GM19324 (cell line): ENCODE results near the gene FIS1.
"Not testable (repeated sequence)": the region's sequence is repeated elsewhere in the genome, so short reads cannot be mapped to it uniquely, and the experiment has no call there.

ENCODE experiments used
- ATAC-seq: cut with Tn5 transposase; IDR thresholded peaks from one replicate; pipeline ENCODE4 v1.9.1; 2021; ENCODE audit warnings: mild to moderate bottlenecking, moderate library complexity; ENCODE audit not compliant: unreplicated experiment, low FRiP score

FIS1 gene

DNA sequence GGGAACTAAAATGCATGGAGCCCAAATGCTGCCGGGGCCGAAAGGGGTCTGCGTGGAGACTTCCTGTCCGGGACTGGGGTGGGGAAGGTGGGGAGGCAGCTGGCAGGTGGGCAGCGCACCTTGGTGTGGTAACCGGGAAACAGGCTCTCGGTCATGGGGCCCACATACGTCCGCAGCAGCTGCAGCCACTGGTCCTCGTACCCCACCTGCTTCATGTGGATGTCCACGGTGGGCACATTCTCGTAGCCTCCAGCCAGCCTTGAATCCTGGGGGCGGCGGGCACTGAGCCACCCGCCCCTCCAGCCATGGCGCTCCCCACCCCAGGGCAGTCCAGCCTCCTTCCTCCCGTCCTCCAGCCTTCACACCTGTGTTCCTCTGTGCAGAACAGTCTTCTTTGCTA lies 37.4 kb downstream of the FIS1 start:
- ATAC-seq = no peak

DNA sequence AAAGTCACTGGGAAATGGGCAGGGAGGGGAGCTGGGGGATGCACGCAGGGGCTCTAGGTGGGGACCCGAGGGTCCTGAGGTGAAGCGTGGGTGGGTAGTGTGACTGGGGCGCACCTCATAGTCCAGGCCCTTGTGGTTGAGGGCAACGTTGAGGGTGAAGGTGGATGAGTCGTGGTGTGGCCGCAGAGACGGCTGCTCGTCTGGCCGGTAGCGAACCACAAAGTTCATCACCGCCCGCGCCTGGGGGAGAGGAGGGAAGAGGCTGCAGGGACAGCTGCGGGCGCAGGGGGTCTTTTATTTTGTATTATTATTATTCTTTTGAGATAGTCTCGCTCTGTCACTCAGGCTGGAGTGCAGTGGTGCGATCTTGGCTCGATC lies 38.2 kb downstream of the FIS1 start:
- ATAC-seq = no peak

DNA sequence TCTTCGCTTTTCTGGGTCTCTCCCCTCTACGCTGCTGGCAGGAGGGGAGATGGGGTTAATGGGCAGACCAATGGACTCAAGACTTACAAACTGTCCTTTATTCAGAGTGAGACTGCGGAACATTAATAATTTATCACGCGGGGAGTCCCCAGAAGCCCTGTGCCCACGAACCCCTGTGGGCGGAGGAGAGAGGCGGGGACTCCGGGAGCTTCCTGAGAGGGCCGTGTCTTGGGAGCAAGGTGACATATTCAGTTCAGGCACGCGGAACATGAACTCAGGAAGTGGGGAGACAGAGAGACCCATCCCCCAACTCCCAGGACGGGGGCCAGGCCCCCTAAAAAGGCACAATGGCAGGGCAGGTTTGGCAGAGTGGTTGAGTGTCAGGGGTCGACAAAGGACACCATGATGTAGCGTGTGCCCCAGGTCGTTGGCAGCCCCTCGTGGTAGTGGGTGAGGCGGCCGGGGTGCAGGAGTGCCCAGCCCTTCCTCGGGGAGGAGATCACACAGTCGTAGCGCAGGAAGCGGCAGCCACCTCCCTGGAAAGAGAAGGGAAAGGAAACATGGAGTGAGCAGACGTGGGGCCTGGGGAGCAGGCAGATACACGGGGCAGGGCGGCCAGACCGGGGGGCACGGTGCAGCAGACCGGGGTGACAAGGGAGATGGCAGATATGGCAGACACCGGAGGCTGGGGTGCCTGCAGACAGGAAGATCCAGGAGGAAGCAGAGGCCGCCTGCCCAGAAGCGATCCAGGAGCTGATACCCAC lies 38.8 kb downstream of the FIS1 start:
- no peak for ATAC-seq

DNA sequence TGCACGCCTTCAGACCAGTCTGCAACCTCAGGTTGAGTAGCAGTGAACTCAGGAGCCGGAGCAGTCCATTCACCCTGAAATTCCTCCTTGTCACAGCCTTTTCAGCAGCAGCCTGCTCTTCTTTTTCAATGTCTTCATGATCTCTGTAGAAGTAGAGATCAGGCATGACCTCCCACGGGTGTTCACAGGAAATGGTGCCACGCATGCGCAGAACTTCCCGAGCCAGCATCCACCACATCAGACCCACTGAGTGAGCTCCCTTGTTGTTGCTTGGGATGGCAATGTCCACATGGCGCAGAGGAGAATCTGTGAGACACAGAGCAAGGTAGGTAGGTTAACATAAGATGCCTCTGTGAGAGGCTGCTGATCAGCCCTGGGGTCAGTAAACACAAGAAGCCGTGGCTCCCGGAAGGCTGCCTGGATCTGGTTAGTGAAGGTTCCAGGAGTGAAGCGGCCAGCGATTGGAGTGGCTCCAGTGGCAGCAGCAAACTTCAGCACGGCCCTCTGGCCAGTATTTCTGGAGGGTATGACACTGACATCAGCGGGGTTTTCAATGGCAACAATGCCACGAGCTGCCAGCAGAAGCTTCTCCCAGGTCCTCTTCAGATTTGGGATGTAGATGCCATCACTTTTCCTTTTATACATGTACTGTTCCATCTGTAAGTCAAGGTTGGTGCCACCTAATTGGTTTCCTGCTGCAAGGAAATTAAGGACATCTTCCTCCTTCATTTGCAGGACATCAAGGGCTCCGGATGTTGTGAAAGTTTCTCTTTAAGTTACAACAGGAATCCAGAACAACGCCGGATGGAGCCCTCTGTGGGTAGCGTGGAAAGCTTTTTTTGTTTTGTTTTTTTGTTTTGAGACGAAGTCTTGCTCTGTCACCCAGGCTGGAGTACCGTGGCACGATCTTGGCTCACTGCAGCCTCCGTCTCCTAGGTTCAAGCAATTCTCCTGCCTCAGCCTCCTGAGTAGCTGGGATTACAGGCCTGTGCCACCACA lies 40.8 kb downstream of the FIS1 start:
- not testable (repeated sequence) for ATAC-seq

DNA sequence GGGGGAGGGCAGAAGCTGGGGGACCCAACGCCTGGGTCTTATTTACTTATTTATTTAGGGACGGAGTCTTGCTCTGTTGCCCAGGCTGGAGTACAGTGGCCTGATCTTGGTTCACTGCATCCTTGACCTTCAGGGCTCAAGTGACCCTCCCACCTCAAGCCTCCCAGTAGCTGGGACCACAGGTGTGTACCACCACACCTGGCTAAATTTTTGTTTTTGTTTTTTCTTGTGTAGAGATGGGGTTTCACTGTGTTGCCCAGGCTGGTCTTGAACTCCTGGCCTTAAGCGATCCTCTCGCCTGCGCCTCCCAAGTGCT lies 42.3 kb downstream of the FIS1 start:
- ATAC-seq = no peak

DNA sequence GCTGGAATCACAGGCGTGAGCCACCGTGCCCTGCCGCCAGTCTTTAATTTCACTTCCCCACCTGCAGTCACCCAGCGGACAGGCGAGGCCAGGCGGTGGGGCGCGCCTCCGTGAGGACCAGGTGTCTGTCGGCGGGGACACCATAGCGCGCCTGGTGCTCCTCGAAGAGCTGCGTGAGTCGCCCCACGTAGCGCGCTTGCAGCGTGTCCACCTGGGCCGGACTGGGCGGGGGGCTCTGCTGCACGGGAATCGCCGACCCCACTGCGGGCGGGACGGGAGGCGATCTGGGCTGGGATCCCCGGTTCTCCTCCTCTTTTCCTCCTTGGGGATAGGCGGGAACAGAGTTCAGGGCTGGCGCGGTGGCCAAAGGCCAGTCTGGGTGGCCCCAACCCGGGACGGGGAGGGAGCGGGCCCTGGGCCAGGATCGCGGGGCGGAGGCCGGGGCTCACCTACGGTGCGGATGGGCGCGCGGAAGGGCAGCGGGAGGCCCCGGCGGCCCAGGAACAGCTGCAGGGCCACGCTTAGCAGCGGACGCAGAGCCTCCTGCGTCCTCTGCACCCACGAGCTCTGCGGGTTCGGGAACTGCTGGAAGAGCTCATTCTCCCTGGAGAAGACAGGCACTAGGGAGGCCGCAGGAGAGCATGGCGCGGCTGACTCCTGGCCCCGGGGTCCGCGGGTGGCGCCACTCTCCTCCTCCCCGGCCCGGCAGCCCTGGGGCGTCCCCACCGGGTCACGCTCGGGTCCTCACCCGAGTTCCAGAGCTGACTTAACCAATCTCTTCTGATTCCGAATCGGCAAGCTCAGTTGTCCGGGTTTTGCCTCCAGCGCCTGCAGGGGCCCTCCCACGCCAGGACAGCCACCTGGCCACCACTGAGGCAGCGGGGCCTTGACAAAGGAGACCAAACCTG lies 42.9 kb downstream of the FIS1 start:
- no peak for ATAC-seq

DNA sequence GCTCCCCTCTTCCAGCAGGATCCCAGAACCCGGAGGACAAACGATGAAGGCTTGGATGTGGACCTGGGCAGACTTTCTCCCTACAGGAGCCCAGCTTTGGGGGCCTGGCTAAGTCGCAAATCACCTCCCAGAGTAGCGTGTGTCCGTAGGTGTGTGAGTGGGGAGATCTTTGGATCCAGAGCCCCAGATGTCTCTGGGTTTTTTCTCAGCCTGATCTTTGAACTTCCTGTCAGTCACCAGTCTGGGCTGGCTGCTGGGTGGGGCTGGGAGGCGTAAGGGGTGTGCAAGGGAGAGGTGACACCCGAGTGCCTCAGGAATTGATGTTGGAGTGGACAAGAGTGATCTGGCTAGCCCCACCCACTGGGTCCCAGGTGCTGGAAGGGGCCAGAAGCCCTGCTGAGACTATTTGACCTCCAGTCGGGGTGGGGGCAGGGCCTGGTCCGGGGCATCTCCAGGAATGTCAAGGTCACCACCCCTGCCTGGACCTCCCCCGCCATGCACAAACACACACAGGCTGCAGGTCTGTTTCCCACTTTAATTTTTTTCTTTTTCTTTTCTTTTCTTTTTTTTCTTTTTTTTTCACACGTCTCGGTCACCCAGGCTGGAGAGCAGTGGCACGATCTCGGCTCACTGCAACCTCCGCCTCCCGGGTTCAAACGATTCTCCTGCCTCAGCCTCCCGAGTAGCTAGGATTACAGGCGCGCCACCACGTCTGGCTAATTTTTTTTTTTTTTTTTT lies 43.9 kb downstream of the FIS1 start, which contains the start of gene MOGAT3:
Gene MOGAT3, minus strand, starts transcription at position 175 of the 738 bp plus-strand sequence. CDS start 182 bp downstream, outside the sequence.
- ATAC-seq = no peak

DNA sequence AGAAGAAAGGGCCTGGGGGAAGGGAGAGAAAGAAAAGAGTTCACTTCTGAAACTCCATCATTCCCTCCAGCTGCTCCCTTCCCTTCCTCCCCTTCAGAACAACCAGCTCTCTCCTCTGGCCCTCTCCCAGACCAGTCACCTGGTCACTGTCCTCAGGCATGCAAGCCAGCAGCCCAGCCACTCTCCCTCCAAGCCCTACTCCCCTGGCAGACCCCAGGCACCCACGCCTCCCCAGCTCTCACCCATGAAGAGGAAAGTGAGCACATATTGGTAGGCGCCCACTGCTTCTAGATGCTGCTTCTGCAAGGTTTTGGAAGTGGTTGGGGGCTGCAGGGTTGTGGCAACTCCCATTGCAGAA lies 44.4 kb downstream of the FIS1 start:
- ATAC-seq = no peak

DNA sequence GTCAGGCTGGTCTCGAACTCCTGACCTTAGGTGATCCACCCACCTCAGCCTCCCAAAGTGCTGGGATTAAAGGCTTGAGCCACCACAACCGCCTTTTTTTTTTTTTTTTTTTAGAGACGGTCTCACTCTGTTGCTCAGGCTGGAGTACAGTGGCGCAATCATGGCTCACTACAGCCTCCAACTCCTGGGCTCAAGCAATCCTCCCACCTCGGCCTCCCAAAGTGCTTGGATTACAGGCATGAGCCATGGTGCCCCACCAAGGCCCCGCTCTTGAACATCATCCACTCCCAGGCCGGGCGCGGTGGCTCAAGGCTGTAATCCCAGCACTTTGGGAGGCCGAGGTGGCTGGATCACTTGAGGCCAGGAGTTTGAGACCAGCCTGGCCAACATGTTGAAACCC lies 45.4 kb downstream of the FIS1 start:
- ATAC-seq = not testable (repeated sequence)

DNA sequence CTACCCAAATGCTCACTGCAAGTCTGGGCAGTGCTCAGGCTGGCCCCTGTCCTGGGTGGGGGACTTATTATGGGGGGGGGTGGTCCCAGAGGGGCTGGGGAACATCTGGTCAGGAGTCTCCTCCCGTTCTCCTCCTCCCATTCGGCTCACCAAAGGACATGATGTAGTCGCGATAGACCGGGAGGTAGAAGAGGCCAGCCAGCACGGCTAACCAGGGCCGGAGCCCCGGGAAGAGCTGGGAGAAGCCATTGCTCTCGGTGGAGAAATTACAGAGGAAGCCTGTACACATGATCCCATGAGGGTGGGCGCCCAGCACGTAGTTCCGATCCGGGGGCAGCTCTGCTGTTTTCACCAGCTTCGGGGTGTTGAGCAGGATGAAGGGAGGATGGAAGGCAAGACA lies 46.4 kb downstream of the FIS1 start:
- no peak for ATAC-seq

DNA sequence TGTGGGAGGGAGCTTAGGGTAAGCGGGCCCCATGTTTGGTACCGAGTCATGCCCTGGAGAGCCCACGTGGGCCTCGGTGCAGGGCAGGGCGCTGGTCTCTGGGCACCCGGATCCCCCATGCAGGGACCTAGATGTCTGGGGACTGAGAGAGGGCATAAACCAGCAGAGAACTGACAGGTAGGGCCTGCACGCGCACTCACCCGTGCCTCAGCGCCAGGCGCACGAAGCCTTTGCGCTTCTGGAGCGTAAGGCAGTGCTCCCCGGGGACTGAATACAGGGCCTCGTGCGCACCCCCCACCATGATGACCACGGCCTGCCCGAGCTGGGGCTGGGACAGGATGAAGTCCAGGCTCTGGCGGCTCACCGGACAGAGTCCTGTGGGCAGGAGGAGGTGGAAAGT lies 46.9 kb downstream of the FIS1 start:
- no peak for ATAC-seq

DNA sequence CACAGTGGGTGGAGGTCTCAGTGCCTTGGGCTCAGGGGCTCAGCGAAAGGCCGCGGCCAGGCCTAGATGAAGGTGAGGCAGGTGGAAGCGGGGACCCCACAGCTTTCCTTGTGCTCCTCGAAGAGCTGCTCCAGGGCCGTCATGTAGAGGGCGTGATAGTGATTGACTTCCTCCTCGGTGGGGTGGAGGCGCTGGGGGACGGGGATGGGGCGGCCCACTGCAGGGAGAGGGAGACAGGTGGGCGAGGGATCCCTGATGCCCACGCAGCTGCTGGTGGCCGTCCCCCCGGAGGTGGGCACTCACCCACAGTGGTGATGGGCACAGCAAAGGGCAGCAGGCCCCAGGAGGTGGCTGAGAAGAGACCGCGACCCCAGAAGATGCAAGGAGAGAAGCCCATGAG lies 49.0 kb downstream of the FIS1 start:
- no peak for ATAC-seq
